C4-2B (cell line): ENCODE measurements around the gene GRAMD2B.

Experiments used
- CTCF ChIP-seq: fragments of 450-650 bp; conservative IDR thresholded peaks from 2 replicates; pipeline ENCODE4 v1.5.1; 2017; ENCODE audit warnings: mild to moderate bottlenecking
- ZFX ChIP-seq: fragments of 450-650 bp; IDR thresholded peaks from 2 replicates; pipeline ENCODE4 v1.6.1; 2017

GRCh38 chr5:126455728-126456127, 32.5 kb downstream of the GRAMD2B start:
- no peak for TF ChIP-seq CTCF
- TF ChIP-seq ZFX, result no peak
